GM23248 (cell line): ENCODE data around the gene KCMF1. TPM values are rescaled to one million over a fixed set of nuclear protein-coding genes. Genes with fewer than 3 reads are reported as not detected.
A peak's percentile ranks its signal among the peaks of the same experiment; 100 is the strongest.

Experiments
- DNase-seq: peaks from one replicate; pipeline ENCODE4 v3.0.0-alpha.2; 2015
- H2AFZ ChIP-seq: fragments of 200-600 bp; sonication (generic); 2 replicates; pipeline ENCODE4 v1.6.1; 2016; ENCODE audit warnings: antibody characterized with exemption
- H3F3A ChIP-seq: fragments of 200-600 bp; sonication (generic); 2 replicates; pipeline ENCODE4 v1.6.1; 2016; ENCODE audit warnings: mild to moderate bottlenecking, antibody characterized with exemption, mixed run types; ENCODE audit not compliant: insufficient read depth
- H3K27ac ChIP-seq: fragments of 200-600 bp; sonication (generic); 2 replicates; pipeline ENCODE4 v1.5.1; 2016; ENCODE audit warnings: mild to moderate bottlenecking
- H3K27me3 ChIP-seq: fragments of 200-600 bp; sonication (generic); replicated peaks from 2 replicates; pipeline ENCODE4 v1.6.1; 2016; ENCODE audit warnings: mild to moderate bottlenecking; ENCODE audit not compliant: insufficient read depth
- H3K36me3 ChIP-seq: fragments of 200-600 bp; sonication (generic); 2 replicates; pipeline ENCODE4 v1.6.1; 2016; ENCODE audit warnings: low read depth, mild to moderate bottlenecking
- H3K4me1 ChIP-seq: fragments of 200-600 bp; sonication (generic); 2 replicates; pipeline ENCODE4 v1.6.1; 2016; ENCODE audit warnings: mild to moderate bottlenecking; ENCODE audit not compliant: insufficient read depth
- H3K4me2 ChIP-seq: fragments of 200-600 bp; sonication (generic); one replicate; pipeline ENCODE4 v1.6.1; 2016; ENCODE audit warnings: mild to moderate bottlenecking; ENCODE audit not compliant: unreplicated experiment
- H3K4me3 ChIP-seq: fragments of 200-600 bp; sonication (generic); 2 replicates; pipeline ENCODE4 v1.5.1; 2016; ENCODE audit warnings: mild to moderate bottlenecking
- H3K79me2 ChIP-seq: fragments of 200-600 bp; sonication (generic); 2 replicates; pipeline ENCODE4 v1.6.1; 2016; ENCODE audit warnings: mild to moderate bottlenecking; ENCODE audit not compliant: insufficient read depth
- H3K9ac ChIP-seq: fragments of 200-600 bp; sonication (generic); 2 replicates; pipeline ENCODE4 v1.6.1; 2016; ENCODE audit warnings: mild to moderate bottlenecking
- H3K9me2 ChIP-seq: fragments of 200-600 bp; sonication (generic); 2 replicates; pipeline ENCODE4 v1.6.1; 2016; ENCODE audit warnings: mixed run types, mild to moderate bottlenecking, moderate library complexity; ENCODE audit not compliant: insufficient read depth
- H3K9me3 ChIP-seq: fragments of 200-600 bp; sonication (generic); one replicate; pipeline ENCODE4 v1.6.1; 2017; ENCODE audit warnings: low read depth
- H4K20me1 ChIP-seq: fragments of 200-600 bp; sonication (generic); 2 replicates; pipeline ENCODE4 v1.6.0; 2016; ENCODE audit not compliant: insufficient read depth
- EZH2 ChIP-seq: fragments of 200-600 bp; sonication (generic); IDR thresholded peaks from 2 replicates; pipeline ENCODE4 v1.6.1; 2018; ENCODE audit warnings: antibody characterized with exemption, mild to moderate bottlenecking; ENCODE audit not compliant: insufficient read depth, poor library complexity, severe bottlenecking
- EZH2phosphoT487 ChIP-seq: fragments of 200-600 bp; sonication (generic); IDR thresholded peaks from 2 replicates; pipeline ENCODE4 v1.6.1; 2018; ENCODE audit warnings: antibody characterized with exemption, moderate library complexity, mild to moderate bottlenecking, low read depth; ENCODE audit not compliant: insufficient read depth
- WGBS, 2 experiments: methylation state at CpG; one replicate each; pipeline ENCODE4 v1.1.6; 2015 to 2017; ENCODE audit warnings: low lambda C conversion rate in 2 of 2, low coverage in 1 of 2; ENCODE audit errors: missing lambda C conversion rate in 2 of 2; 5-methylcytosine and 5-hydroxymethylcytosine counted together
- in situ Hi-C: fragments of 300-500 bp; cut with MboI; formaldehyde crosslinking; loops from 2 replicates; pipeline ENCODE4 v1.15.0; 2020
- polyA plus RNA-seq: library from polyadenylated mRNA; unstranded; fragments of >200 nt; fragmentation: Nextera tagmentation; extraction: Ambion mirVana; gene quantifications from 2 replicates; pipeline ENCODE4 v1.2.1, GENCODE V29; 2016
- total RNA-seq: library from RNA; depleted of rRNA; stranded (reverse); fragments of >200 nt; shearing (Covaris generic); gene quantifications from 2 replicates; pipeline ENCODE4 v1.2.3, GENCODE V29; 2014; rRNA removed

The KCMF1 gene
- total RNA-seq (87.2 and 131 TPM in 2 replicates), polyA plus RNA-seq (52.5 and 54.3 TPM in 2 replicates)

DNA sequence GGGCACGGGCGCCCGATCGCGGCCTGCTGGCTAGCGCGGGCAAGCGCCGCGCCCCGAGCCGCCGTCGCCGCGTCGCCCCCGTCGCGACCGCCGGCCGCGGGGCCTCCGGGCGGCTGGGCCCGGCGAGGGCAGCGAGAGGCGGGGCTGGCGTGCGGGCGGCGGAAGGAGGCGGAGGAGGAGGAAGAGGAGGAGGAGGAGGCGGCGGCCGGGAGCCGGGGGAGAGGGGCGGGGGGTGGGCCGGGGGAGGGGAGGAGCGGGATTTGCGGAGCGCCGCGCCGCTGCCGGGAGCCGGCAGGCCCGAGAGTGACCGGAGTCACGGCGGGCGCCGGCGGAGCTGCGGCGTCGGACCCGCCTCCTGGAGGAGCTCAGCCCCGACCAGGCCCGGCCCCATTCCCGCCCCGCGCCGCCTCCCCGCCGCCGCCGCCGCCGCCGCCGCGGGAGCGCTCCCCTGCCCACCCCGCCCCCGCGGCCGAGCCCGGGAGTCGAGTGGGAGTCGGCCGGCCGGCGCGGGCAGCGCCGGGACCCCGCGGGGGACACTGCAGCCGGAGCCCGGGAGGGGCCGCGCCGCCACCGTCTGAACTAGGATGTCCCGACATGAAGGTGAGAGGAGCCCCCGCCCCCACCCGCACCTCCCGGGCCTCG is at the start of gene KCMF1:
TSS of gene KCMF1 (plus strand) at position 294 of the 642 bp plus-strand sequence. CDS start at position 585, 291 bp downstream.
- TF ChIP-seq EZH2phosphoT487 (no peak), EZH2 (no peak)
- Histone ChIP-seq H3K36me3 (0 out of 2 replicates have a peak, but pooled peaks cover under 1% of the 10 kb centered on the region), H3K9ac (peak within 1 kb of the TSS; percentile 98), H3K4me1 (peaks cover 37% of the 10 kb centered on the region), H3K4me3 (peak within 1 kb of the TSS; percentile 96), H3K9me3 (no peaks in the 10 kb centered on the region), H3K27ac (peak within 1 kb of the TSS; percentile 93), H3F3A (peaks cover 40% of the 10 kb centered on the region), H2AFZ (peak within 1 kb of the TSS; percentile 41), H4K20me1 (peaks cover 9% of the 10 kb centered on the region; the same call in 1 of the 2 replicates), H3K27me3 (no peaks in the 10 kb centered on the region), H3K4me2 (peak within 1 kb of the TSS; percentile 97), H3K9me2 (no peaks in the 10 kb centered on the region), H3K79me2 (peaks cover 86% of the 10 kb centered on the region)
- in situ Hi-C loops, result no loop called here
- peak; percentile 86 for DNase-seq
- WGBS, 2 experiments, result 0 to 1% methylated on average over 16 to 43 of the region's 102 CpGs

DNA sequence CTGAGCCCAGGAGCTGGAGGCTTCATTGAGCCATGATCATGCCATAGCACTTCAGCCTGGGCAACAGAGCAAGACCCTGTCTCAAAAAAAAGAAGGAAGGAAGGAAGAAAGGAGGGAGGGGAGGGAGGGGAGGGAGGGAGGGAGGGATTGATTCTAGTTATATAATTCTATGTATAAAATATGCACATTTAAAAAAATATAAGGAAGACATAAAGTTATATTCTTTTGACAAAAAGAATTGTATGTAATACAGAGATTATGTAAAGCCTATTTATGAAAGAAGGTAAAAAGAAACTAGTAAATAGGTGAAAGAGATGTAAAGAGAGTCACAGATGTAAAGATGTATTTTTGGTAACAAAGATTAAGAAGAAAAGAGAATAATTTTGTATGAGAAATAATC is 48.0 kb upstream of the KCMF1 start:
- H3K27ac ChIP-seq, result no peak overlapping the region
- H3K4me2 ChIP-seq, result no peak overlapping the region
- H4K20me1 ChIP-seq, result no peaks in the 10 kb centered on the region
- no peaks in the 10 kb centered on the region for H3K9me3 ChIP-seq
- H3K36me3 ChIP-seq, result no peaks in the 10 kb centered on the region
- H2AFZ ChIP-seq, result no peak overlapping the region
- H3K27me3 ChIP-seq, result no peaks in the 10 kb centered on the region
- H3K4me3 ChIP-seq, result no peak overlapping the region
- in situ Hi-C loops, result no loop called here
- H3K79me2 ChIP-seq, result peaks cover 8% of the 10 kb centered on the region; the same call in 1 of the 2 replicates
- DNase-seq, result no peak
- peaks cover 26% of the 10 kb centered on the region for H3K4me1 ChIP-seq
- TF ChIP-seq EZH2 (no peak), EZH2phosphoT487 (no peak)
- peaks cover 37% of the 10 kb centered on the region for H3F3A ChIP-seq
- H3K9ac ChIP-seq, result no peak overlapping the region
- no peaks in the 10 kb centered on the region for H3K9me2 ChIP-seq

DNA sequence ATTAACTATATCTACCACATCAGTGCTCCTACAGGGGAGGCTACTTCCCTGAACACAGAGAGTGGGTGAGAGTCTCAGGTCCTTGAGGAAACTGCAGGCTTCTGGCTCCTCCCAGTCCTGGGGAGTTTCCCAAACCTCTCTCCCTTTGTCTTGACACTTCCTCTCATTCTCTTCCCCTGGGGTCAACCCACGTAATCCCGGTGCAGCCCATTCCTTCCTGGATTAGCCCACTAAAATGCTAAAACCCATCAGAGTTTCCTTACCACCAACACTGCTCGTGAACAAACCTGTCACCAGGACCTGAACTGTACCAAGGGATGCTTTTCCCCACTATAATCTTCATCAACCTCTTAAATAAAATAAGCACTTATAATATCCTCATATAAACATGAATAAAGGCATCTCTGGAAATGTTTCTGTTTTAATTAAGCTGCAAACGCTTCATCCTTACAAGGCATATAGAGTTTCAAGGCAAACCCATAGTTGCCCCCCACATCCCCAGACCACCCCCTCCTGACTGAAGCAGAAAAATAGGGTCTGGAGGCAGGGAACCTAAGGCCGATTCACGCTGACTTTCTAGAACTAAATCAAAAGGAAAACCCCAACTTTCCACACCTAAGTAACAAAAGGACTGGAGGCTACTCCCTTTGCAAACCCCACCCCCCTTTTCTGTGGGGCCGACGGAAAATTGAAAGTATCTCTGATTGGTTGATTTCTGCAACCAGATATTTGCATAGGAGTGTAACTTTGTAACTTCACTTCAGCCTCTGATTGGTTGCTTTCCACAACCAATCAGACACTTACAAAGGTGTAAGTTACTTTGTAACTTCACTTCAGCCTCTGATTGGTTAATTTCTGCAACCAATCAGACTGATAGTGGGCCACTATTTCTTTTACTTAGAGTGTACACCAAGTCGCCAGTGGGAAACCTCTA is 46.5 kb upstream of the KCMF1 start:
- peak overlapping the region; percentile 63 for H2AFZ ChIP-seq

DNA sequence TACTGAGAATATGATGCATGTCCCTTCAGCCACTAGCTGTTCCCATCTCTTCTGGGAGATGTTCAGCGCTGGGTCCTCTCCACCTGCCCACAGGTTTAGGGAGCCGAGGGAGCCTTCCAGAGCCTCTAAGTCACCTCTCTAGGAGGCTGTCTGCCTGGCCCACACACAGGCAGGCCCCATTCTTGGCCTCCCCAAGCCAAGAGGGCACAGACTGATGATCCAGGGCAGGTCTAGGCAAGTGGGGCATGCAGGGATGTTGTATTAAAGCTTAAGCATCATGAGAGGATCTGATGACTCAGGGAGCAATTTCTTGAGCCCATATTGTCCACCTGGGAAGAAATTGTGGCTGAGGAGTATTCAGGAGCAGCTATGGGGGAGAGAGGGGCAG is 45.6 kb upstream of the KCMF1 start:
- no peak for TF ChIP-seq EZH2phosphoT487
- no peak for TF ChIP-seq EZH2
- Histone ChIP-seq H3K36me3 (no peaks in the 10 kb centered on the region), H3K4me1 (peaks cover 8% of the 10 kb centered on the region), H3K27ac (peak overlapping the region; percentile 3; the same call in 1 of the 2 replicates), H3K27me3 (no peaks in the 10 kb centered on the region), H4K20me1 (no peaks in the 10 kb centered on the region), H3K9ac (no peak overlapping the region), H2AFZ (0 out of 2 replicates have a peak overlapping the region, but pooled peaks have one; percentile 84), H3K4me2 (peak overlapping the region; percentile 85), H3K9me2 (no peaks in the 10 kb centered on the region), H3K4me3 (no peak overlapping the region), H3K9me3 (no peaks in the 10 kb centered on the region), H3F3A (peaks cover 16% of the 10 kb centered on the region; the same call in 1 of the 2 replicates), H3K79me2 (peaks cover 10% of the 10 kb centered on the region; the same call in 1 of the 2 replicates)
- no peak for DNase-seq
- 94 to 100% methylated on average over 2 of the region's 2 CpGs for WGBS, 2 experiments
- in situ Hi-C loops, result no loop called here

More for the DNA sequence above, 46.5 kb upstream of the KCMF1 start:
- 42 to 46% methylated on average over 9 of the region's 9 CpGs for WGBS, 2 experiments
- Histone ChIP-seq H3K4me3 (peak overlapping the region; percentile 30), H3F3A (peaks cover 22% of the 10 kb centered on the region), H3K79me2 (peaks cover 10% of the 10 kb centered on the region; the same call in 1 of the 2 replicates), H3K9ac (peak overlapping the region; percentile 8), H3K27me3 (no peaks in the 10 kb centered on the region), H3K36me3 (no peaks in the 10 kb centered on the region), H3K27ac (peak overlapping the region; percentile 44), H4K20me1 (no peaks in the 10 kb centered on the region), H3K4me1 (peaks cover 14% of the 10 kb centered on the region), H3K4me2 (peak overlapping the region; percentile 30), H3K9me2 (no peaks in the 10 kb centered on the region), H3K9me3 (no peaks in the 10 kb centered on the region)
- peak; percentile 55 for DNase-seq
- TF ChIP-seq EZH2phosphoT487 (no peak), EZH2 (no peak)
- in situ Hi-C loops, result no loop called here
